Liver (tissue), 9 donors: Measurements from ENCODE around the gene TCF12. TPM values are rescaled to one million over a fixed set of nuclear protein-coding genes. Genes with fewer than 3 reads are reported as not detected.

Experiments used
- DNase-seq: peaks from one replicate; pipeline ENCODE4 v3.0.0-alpha.2; 2017; ENCODE audit warnings: low spot score
- H3K27ac ChIP-seq, 2 donors: one replicate each; pipeline ENCODE4 v1.7.0; 2013; ENCODE audit warnings: inconsistent platforms in 2 of 2, low read length in 2 of 2, control low read depth in 1 of 2, low read depth in 1 of 2, mild to moderate bottlenecking in 1 of 2
- H3K27me3 ChIP-seq, 4 donors: one replicate each; pipeline versions ENCODE4 v1.6.1 to v1.7.0; 2013; ENCODE audit warnings: low read length in 3 of 4, inconsistent platforms in 1 of 4, mild to moderate bottlenecking in 1 of 4, moderate library complexity in 1 of 4; ENCODE audit not compliant: control insufficient read depth in 4 of 4, insufficient read depth in 4 of 4
- H3K36me3 ChIP-seq, 4 donors: one replicate each; pipeline versions ENCODE4 v1.6.1 to v1.7.0; 2013; ENCODE audit warnings: low read length in 3 of 4, mild to moderate bottlenecking in 3 of 4, low read depth in 1 of 4, moderate library complexity in 1 of 4; ENCODE audit not compliant: control insufficient read depth in 4 of 4, insufficient read depth in 3 of 4
- H3K4me1 ChIP-seq, 4 donors: one replicate each; pipeline versions ENCODE4 v1.6.1 to v1.7.0; 2013; ENCODE audit warnings: low read length in 3 of 4, mild to moderate bottlenecking in 3 of 4, moderate library complexity in 1 of 4; ENCODE audit not compliant: control insufficient read depth in 4 of 4, insufficient read depth in 4 of 4
- H3K4me3 ChIP-seq, 3 donors: one replicate each; pipeline versions ENCODE4 v1.6.1 to v1.7.0; 2013; ENCODE audit warnings: low read length in 3 of 3, control low read depth in 1 of 3, low read depth in 1 of 3, mild to moderate bottlenecking in 1 of 3
- H3K9ac ChIP-seq, 2 donors: one replicate each; pipeline ENCODE4 v1.7.0; 2013; ENCODE audit warnings: low read length in 2 of 2, mild to moderate bottlenecking in 2 of 2, moderate library complexity in 2 of 2, control low read depth in 1 of 2, low read depth in 1 of 2
- H3K9me3 ChIP-seq, 4 donors: one replicate each; pipeline versions ENCODE4 v1.6.1 to v1.7.0; 2013; ENCODE audit warnings: low read length in 3 of 4; ENCODE audit not compliant: control insufficient read depth in 4 of 4
- EGR1 ChIP-seq, 2 donors: IDR thresholded peaks; 2 replicates each; pipeline ENCODE4 v1.6.1; 2016 to 2018; ENCODE audit warnings: antibody characterized with exemption in 2 of 2, low read depth in 2 of 2
- FOXA1 ChIP-seq: IDR thresholded peaks from 2 replicates; pipeline ENCODE4 v1.6.1; 2016; ENCODE audit warnings: antibody characterized with exemption
- FOXA2 ChIP-seq: IDR thresholded peaks from 2 replicates; pipeline ENCODE4 v1.6.1; 2016; ENCODE audit warnings: antibody characterized with exemption
- HNF4A ChIP-seq, 2 donors: conservative IDR thresholded peaks; 2 replicates each; pipeline ENCODE4 v1.6.1; 2016; ENCODE audit warnings: antibody characterized with exemption in 2 of 2, mild to moderate bottlenecking in 2 of 2
- HNF4G ChIP-seq: IDR thresholded peaks from 2 replicates; pipeline ENCODE4 v1.6.1; 2016; ENCODE audit warnings: antibody characterized with exemption
- JUND ChIP-seq, 2 donors: IDR thresholded peaks; 2 replicates each; pipeline ENCODE4 v1.6.1; 2016; ENCODE audit warnings: antibody characterized with exemption in 2 of 2
- NR2F2 ChIP-seq: IDR thresholded peaks from 2 replicates; pipeline ENCODE4 v1.6.1; 2016; ENCODE audit warnings: antibody characterized with exemption
- RXRA ChIP-seq, 2 donors: IDR thresholded peaks; 2 replicates each; pipeline ENCODE4 v1.6.1; 2017 to 2018; ENCODE audit warnings: antibody characterized with exemption in 2 of 2, mild to moderate bottlenecking in 1 of 2
- SP1 ChIP-seq: IDR thresholded peaks from 2 replicates; pipeline ENCODE4 v1.6.1; 2018; ENCODE audit warnings: antibody characterized with exemption, mild to moderate bottlenecking
- TAF1 ChIP-seq: conservative IDR thresholded peaks from 2 replicates; pipeline ENCODE4 v1.6.1; 2016; ENCODE audit warnings: antibody characterized with exemption, mild to moderate bottlenecking
- WGBS: extraction: QIAGEN DNeasy Blood & Tissue Kit; methylation state at CpG from one replicate; pipeline ENCODE4 v1.1.7; 2013; 5-methylcytosine and 5-hydroxymethylcytosine counted together
- polyA plus RNA-seq, 2 donors: library from polyadenylated mRNA; stranded (reverse) in 1 of 2; unstranded in 1 of 2; fragments of 200-250 nt in 1 of 2; fragments of >200 nt in 1 of 2; fragmentation: Nextera tagmentation in 1 of 2; extraction: Ambion mirVana in 1 of 2; gene quantifications; one replicate each; pipeline versions ENCODE4 v1.2.1 to v1.2.3, GENCODE V29; 2013 to 2015
- total RNA-seq, 2 donors: library from RNA; depleted of rRNA; stranded (reverse); fragments of >200 nt; gene quantifications; one replicate each; pipeline ENCODE4 v1.2.3, GENCODE V29; 2014
- TF ChIP-seq, protein P1 (sequence below): IDR thresholded peaks from 2 replicates; pipeline ENCODE4 v1.6.1; 2016; ENCODE audit warnings: antibody characterized with exemption
- TF ChIP-seq, protein P2 (sequence below): IDR thresholded peaks from 2 replicates; pipeline ENCODE4 v1.6.1; 2016; ENCODE audit warnings: antibody characterized with exemption
- TF ChIP-seq, protein P3 (sequence below): fragments of 150-350 bp; IDR thresholded peaks from 2 replicates; pipeline ENCODE4 v1.5.1; 2017; ENCODE audit warnings: improper control_type of control experiment, low read depth, low read length; ENCODE audit not compliant: missing input control
- TF ChIP-seq, protein P4 (sequence below): IDR thresholded peaks from 2 replicates; pipeline ENCODE4 v1.6.1; 2016; ENCODE audit warnings: antibody characterized with exemption, mild to moderate bottlenecking
- donor health status: healthy.
- donor health status: healthy.
- donor health status: healthy.
- donor health status: healthy.
- donor health status: healthy.

Gene TCF12
- total and polyA plus RNA-seq, 4 donors, result 8.7 to 38.3 (median 22.3) TPM

DNA sequence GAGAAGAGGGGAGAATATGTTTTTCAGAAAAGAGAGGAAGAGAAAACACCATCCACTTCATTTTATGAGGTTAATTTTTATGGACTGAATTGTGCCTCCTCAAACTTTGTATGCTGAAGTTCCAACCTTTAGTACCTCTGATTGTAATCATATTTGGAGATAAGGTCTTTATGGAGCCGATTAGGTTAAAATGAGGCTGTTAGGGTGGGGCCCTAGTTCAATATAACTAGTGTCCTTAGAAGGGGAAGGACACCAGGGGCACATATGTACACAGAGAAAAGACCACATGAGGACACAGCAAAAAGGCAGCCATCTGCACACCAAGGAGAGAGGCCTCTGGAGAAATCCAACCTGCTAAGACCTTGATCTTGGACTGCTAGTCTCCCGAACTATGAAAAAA, 38.9 kb upstream of the TCF12 start:
- 92% methylated on average over 2 of the region's 2 CpGs for WGBS
- no peak for TF ChIP-seq HNF4G
- TF ChIP-seq, protein P1, sequence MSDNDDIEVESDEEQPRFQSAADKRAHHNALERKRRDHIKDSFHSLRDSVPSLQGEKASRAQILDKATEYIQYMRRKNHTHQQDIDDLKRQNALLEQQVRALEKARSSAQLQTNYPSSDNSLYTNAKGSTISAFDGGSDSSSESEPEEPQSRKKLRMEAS, result no peak
- TF ChIP-seq HNF4A (conservative IDR thresholded peaks at IDR 0.05), result no peak
- H3K4me1 ChIP-seq, result no peaks in the 10 kb centered on the region
- no peak overlapping the region for H3K4me3 ChIP-seq
- no peak for DNase-seq
- H3K27ac ChIP-seq, result no peak overlapping the region
- H3K9me3 ChIP-seq, result no peaks in the 10 kb centered on the region
- H3K9ac ChIP-seq, result no peak overlapping the region
- no peaks in the 10 kb centered on the region for H3K27me3 ChIP-seq
- no peaks in the 10 kb centered on the region for H3K36me3 ChIP-seq

DNA sequence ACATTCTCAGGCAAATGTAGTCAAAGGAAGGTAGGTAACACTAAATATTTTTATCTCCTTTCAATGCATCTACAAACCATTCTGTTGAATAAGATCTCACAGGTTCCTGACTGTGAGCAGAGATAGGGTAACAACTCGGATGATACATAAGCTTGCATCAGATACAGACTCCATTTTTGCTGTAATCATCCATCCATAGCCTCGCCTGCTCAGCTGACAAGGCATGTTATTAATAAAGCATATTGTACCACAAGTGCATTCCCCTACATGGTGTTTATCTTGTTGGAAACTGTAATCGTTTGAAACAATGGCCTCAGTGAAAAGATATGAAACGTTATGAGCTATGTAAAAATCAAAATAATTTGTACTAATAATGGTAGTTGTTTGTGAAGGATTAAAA, 35.4 kb upstream of the TCF12 start:
- H3K27me3 ChIP-seq, result no peaks in the 10 kb centered on the region
- H3K36me3 ChIP-seq, result no peaks in the 10 kb centered on the region
- no peak overlapping the region for H3K4me3 ChIP-seq
- no peak overlapping the region for H3K27ac ChIP-seq
- peaks cover 0 to 15% (median 6%) of the 10 kb centered on the region in 4 donors for H3K4me1 ChIP-seq
- no peaks in the 10 kb centered on the region for H3K9me3 ChIP-seq
- DNase-seq, result no peak
- 89% methylated on average over 4 of the region's 4 CpGs for WGBS
- no peak overlapping the region for H3K9ac ChIP-seq
- TF ChIP-seq, protein P1, result no peak
- TF ChIP-seq RXRA (IDR thresholded peaks at IDR 0.05), result no peak
- TF ChIP-seq, protein P2, sequence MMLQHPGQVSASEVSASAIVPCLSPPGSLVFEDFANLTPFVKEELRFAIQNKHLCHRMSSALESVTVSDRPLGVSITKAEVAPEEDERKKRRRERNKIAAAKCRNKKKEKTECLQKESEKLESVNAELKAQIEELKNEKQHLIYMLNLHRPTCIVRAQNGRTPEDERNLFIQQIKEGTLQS, result no peak
- TF ChIP-seq HNF4G, result no peak
- TF ChIP-seq SP1, result no peak
- TF ChIP-seq HNF4A (conservative IDR thresholded peaks at IDR 0.05), result no peak
- TF ChIP-seq EGR1 (IDR thresholded peaks at IDR 0.05; ENCODE audit: low read depth in 2 of 2), result no peak
- no peak for TF ChIP-seq JUND (IDR thresholded peaks at IDR 0.05)

DNA sequence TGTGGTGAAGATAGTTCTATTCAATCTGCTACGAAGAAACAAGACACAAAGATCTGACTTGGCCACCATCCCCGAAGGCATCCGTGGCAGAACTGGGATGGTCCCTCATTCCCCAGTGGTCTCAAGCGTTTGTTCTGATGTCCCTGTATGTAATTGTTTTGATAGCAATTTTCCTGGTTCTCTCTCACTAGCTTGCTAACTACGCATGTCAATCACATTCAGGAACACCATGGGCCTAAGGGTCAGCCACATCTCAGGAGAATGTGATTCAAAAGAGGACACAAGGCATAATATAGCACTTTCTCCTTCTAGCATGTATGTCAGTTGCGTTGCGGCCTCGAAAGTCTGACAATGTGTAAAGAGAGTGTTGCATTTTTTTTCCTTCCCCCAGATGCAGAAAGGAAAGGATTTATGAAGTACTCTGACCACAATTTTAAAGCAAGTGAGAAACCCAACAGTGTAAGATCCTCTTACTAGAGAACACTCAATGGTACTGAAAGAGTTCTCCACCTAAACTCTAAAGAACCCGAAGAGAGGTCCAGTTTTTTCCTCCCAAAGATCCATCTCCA, 32.0 kb upstream of the TCF12 start:
- Histone ChIP-seq H3K27me3 (no peaks in the 10 kb centered on the region), H3K4me1 (peaks cover 2 to 22% (median 9%) of the 10 kb centered on the region in 4 donors), H3K27ac (peak overlapping the region; percentile 99 to 100), H3K36me3 (peaks cover 0 to 1% (median 0%) of the 10 kb centered on the region in 4 donors), H3K9ac (peak overlapping the region; percentile 87 to 98), H3K4me3 (peak overlapping the region; percentile 10 to 76 (median 65)), H3K9me3 (no peaks in the 10 kb centered on the region)
- TF ChIP-seq, protein P3, sequence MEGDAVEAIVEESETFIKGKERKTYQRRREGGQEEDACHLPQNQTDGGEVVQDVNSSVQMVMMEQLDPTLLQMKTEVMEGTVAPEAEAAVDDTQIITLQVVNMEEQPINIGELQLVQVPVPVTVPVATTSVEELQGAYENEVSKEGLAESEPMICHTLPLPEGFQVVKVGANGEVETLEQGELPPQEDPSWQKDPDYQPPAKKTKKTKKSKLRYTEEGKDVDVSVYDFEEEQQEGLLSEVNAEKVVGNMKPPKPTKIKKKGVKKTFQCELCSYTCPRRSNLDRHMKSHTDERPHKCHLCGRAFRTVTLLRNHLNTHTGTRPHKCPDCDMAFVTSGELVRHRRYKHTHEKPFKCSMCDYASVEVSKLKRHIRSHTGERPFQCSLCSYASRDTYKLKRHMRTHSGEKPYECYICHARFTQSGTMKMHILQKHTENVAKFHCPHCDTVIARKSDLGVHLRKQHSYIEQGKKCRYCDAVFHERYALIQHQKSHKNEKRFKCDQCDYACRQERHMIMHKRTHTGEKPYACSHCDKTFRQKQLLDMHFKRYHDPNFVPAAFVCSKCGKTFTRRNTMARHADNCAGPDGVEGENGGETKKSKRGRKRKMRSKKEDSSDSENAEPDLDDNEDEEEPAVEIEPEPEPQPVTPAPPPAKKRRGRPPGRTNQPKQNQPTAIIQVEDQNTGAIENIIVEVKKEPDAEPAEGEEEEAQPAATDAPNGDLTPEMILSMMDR, result no peak
- no peak for TF ChIP-seq SP1
- TF ChIP-seq, protein P1, result no peak
- no peak for TF ChIP-seq TAF1
- TF ChIP-seq, protein P4, sequence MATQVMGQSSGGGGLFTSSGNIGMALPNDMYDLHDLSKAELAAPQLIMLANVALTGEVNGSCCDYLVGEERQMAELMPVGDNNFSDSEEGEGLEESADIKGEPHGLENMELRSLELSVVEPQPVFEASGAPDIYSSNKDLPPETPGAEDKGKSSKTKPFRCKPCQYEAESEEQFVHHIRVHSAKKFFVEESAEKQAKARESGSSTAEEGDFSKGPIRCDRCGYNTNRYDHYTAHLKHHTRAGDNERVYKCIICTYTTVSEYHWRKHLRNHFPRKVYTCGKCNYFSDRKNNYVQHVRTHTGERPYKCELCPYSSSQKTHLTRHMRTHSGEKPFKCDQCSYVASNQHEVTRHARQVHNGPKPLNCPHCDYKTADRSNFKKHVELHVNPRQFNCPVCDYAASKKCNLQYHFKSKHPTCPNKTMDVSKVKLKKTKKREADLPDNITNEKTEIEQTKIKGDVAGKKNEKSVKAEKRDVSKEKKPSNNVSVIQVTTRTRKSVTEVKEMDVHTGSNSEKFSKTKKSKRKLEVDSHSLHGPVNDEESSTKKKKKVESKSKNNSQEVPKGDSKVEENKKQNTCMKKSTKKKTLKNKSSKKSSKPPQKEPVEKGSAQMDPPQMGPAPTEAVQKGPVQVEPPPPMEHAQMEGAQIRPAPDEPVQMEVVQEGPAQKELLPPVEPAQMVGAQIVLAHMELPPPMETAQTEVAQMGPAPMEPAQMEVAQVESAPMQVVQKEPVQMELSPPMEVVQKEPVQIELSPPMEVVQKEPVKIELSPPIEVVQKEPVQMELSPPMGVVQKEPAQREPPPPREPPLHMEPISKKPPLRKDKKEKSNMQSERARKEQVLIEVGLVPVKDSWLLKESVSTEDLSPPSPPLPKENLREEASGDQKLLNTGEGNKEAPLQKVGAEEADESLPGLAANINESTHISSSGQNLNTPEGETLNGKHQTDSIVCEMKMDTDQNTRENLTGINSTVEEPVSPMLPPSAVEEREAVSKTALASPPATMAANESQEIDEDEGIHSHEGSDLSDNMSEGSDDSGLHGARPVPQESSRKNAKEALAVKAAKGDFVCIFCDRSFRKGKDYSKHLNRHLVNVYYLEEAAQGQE, result no peak
- TF ChIP-seq NR2F2, result no peak
- no peak for TF ChIP-seq HNF4G
- TF ChIP-seq FOXA2, result no peak
- TF ChIP-seq FOXA1, result no peak
- TF ChIP-seq HNF4A (conservative IDR thresholded peaks at IDR 0.05), result no peak
- TF ChIP-seq, protein P2, result no peak
- TF ChIP-seq RXRA (IDR thresholded peaks at IDR 0.05), result no peak
- 57% methylated on average over 9 of the region's 9 CpGs for whole genome bisulfite sequencing
- no peak for DNase-seq
